ENCODE measurements around the gene PSMD2.
A peak's percentile ranks its signal among the peaks of the same experiment; 100 is the strongest.

The PSMD2 gene

GRCh38 chr3:184354121-184354728, 55.2 kb downstream of the PSMD2 start:
- H3K4me3 ChIP-seq (ENCODE audit: low read depth, low read length) = no peak overlapping the region
- TF ChIP-seq, protein P1, sequence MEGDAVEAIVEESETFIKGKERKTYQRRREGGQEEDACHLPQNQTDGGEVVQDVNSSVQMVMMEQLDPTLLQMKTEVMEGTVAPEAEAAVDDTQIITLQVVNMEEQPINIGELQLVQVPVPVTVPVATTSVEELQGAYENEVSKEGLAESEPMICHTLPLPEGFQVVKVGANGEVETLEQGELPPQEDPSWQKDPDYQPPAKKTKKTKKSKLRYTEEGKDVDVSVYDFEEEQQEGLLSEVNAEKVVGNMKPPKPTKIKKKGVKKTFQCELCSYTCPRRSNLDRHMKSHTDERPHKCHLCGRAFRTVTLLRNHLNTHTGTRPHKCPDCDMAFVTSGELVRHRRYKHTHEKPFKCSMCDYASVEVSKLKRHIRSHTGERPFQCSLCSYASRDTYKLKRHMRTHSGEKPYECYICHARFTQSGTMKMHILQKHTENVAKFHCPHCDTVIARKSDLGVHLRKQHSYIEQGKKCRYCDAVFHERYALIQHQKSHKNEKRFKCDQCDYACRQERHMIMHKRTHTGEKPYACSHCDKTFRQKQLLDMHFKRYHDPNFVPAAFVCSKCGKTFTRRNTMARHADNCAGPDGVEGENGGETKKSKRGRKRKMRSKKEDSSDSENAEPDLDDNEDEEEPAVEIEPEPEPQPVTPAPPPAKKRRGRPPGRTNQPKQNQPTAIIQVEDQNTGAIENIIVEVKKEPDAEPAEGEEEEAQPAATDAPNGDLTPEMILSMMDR (IDR thresholded peaks at IDR 0.05; ENCODE audit: low read depth, low read length) = peak; percentile 77

GRCh38 chr3:184354754-184355153, 55.7 kb downstream of the PSMD2 start:
- TF ChIP-seq, protein P1 (IDR thresholded peaks at IDR 0.05; ENCODE audit: low read depth, low read length) = no peak
- H3K4me3 ChIP-seq (ENCODE audit: low read depth, low read length) = no peak overlapping the region

GRCh38 chr3:184355261-184356040, 56.4 kb downstream of the PSMD2 start:
- H3K4me3 ChIP-seq (ENCODE audit: low read depth, low read length) = no peak overlapping the region
- TF ChIP-seq, protein P1 (IDR thresholded peaks at IDR 0.05; ENCODE audit: low read depth, low read length) = no peak

GRCh38 chr3:184357248-184358123, 58.4 kb downstream of the PSMD2 start:
- TF ChIP-seq, protein P1 (IDR thresholded peaks at IDR 0.05; ENCODE audit: low read depth, low read length) = no peak

GRCh38 chr3:184358124-184358767, 59.2 kb downstream of the PSMD2 start:
- no peak overlapping the region for H3K4me3 ChIP-seq (ENCODE audit: low read depth, low read length)
- TF ChIP-seq, protein P1 (IDR thresholded peaks at IDR 0.05; ENCODE audit: low read depth, low read length) = no peak

More at GRCh38 chr3:184357248-184358123, 58.4 kb downstream of the PSMD2 start:
- H3K4me3 ChIP-seq (ENCODE audit: low read depth, low read length) = no peak overlapping the region
